Gastroesophageal sphincter (tissue), 3 donors: Measurements from ENCODE around the gene RLIM.

Source experiments
- CTCF ChIP-seq, 4 experiments: fragments of 200-600 bp in 2 of 4; fragments of 450-650 bp in 2 of 4; sonication (generic) in 1 of 4; IDR thresholded peaks; one replicate each; pipeline ENCODE4 v1.5.1; 2017 to 2019; ENCODE audit warnings: antibody characterized with exemption in 4 of 4, mild to moderate bottlenecking in 2 of 4, moderate library complexity in 2 of 4
- POLR2A ChIP-seq, 2 donors: fragments of 450-650 bp; IDR thresholded peaks; one replicate each; pipeline ENCODE4 v1.6.1; 2017; ENCODE audit warnings: antibody characterized with exemption in 2 of 2, mild to moderate bottlenecking in 2 of 2, moderate library complexity in 1 of 2
- POLR2AphosphoS5 ChIP-seq: sonication (generic); formaldehyde crosslinking; IDR thresholded peaks from one replicate; pipeline ENCODE4 v1.6.1; 2017; ENCODE audit warnings: antibody characterized with exemption

DNA sequence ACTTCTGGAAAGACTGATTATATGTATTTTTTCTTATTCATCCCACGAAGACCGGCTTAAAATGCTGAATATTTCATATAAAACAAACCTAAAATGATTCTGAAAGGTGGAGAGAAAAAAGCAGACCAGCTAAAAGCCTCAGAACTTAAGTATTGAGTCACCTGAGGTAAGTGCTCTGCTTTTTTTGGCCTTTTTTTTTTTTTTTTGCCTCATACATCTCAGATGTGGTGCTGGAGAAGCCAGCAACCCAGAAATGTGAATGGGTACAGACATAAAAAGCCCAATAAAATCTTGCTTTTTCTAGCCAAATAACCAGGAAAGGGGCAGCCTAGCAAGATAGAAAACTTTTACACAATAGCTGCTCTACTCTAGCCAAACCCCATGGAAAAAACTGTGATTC lies 57.0 kb downstream of the RLIM start:
- TF ChIP-seq POLR2A (IDR thresholded peaks at IDR 0.05) (no peak), POLR2AphosphoS5 (no peak), CTCF (IDR thresholded peaks at IDR 0.05) (no peak)
